Hepatocyte (in vitro differentiated cells): Measurements from ENCODE around the gene DMBX1.

ENCODE experiments used
- EZH2 ChIP-seq: fragments of 200-600 bp; sonication (generic); IDR thresholded peaks from 2 replicates; pipeline ENCODE4 v1.6.1; 2016; ENCODE audit warnings: antibody characterized with exemption, mild to moderate bottlenecking, borderline replicate concordance
- TF ChIP-seq, protein P1 (sequence below): fragments of 200-600 bp; sonication (generic); IDR thresholded peaks from 2 replicates; pipeline ENCODE4 v1.5.1; 2016; ENCODE audit warnings: antibody characterized with exemption, mild to moderate bottlenecking; ENCODE audit not compliant: poor library complexity

- TF ChIP-seq, protein P1, sequence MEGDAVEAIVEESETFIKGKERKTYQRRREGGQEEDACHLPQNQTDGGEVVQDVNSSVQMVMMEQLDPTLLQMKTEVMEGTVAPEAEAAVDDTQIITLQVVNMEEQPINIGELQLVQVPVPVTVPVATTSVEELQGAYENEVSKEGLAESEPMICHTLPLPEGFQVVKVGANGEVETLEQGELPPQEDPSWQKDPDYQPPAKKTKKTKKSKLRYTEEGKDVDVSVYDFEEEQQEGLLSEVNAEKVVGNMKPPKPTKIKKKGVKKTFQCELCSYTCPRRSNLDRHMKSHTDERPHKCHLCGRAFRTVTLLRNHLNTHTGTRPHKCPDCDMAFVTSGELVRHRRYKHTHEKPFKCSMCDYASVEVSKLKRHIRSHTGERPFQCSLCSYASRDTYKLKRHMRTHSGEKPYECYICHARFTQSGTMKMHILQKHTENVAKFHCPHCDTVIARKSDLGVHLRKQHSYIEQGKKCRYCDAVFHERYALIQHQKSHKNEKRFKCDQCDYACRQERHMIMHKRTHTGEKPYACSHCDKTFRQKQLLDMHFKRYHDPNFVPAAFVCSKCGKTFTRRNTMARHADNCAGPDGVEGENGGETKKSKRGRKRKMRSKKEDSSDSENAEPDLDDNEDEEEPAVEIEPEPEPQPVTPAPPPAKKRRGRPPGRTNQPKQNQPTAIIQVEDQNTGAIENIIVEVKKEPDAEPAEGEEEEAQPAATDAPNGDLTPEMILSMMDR: no peak
- TF ChIP-seq EZH2: no peak
These were observed 30.3 kb upstream of the DMBX1 start for GRCh38 chr1:46459315-46459714.
